ENCODE results near the gene GBE1.
"Not testable (repeated sequence)": the region's sequence is repeated elsewhere in the genome, so short reads cannot be mapped to it uniquely, and the experiment has no call there.

DNA sequence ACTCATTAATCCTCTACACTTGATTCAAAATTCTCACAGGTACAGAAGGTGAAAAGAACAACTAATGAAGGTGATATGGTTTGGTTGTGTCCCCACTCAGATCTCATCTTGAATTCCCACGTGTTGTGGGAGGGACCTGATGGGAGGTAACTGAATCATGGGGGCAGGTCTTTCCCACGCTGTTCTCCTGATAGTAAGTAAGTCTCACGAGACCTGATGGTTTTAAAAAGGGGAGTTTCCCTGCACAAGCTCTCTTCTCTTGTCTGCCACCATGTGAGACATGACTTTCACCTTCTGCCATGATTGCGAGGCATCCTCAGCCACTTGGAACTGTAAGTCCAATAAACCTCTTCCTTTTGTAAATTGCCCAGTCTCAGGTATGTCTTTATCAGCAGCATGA, 2.7 kb downstream of the GBE1 start:
- TF ChIP-seq CTCF (IDR thresholded peaks at IDR 0.05); POLR2AphosphoS5 (IDR thresholded peaks at IDR 0.05; ENCODE audit: insufficient read depth in 1 of 2, low read depth in 1 of 2): not testable (repeated sequence)

Measured in vagina (tissue), 2 donors.